Activated CD4-positive, alpha-beta T cell treated with anti-CD3 and anti-CD28 coated beads, Interleukin-2, amount 10 ng/mL, durations not matched to agents 7 days and 5 days (primary cell): Measurements from ENCODE around the gene RAB3IL1. TPM values are rescaled to one million over a fixed set of nuclear protein-coding genes. Genes with fewer than 3 reads are reported as not detected.
"Not testable (repeated sequence)": the region's sequence is repeated elsewhere in the genome, so short reads cannot be mapped to it uniquely, and the experiment has no call there.

ENCODE experiments used
- CTCF ChIA-PET: fragments of 350-600 bp; sonication (Branson Sonifier 250); formaldehyde crosslinking; loops from one replicate; lab custom pipeline; 2021; ENCODE audit warnings: antibody characterized with exemption; lab: Charles Lee
- POLR2A ChIA-PET: fragments of 350-600 bp; sonication (Branson Sonifier 250); formaldehyde crosslinking; loops from one replicate; lab custom pipeline; 2021; ENCODE audit warnings: antibody characterized with exemption; lab: Charles Lee
- DNase-seq: peaks from one replicate; pipeline ENCODE4 v3.0.0-alpha.2; 2020
- H3K27ac Mint-ChIP-seq: one replicate; pipeline ENCODE4 v1.8.0; 2021; ENCODE audit warnings: mild to moderate bottlenecking, moderate library complexity, mixed read lengths
- H3K27me3 Mint-ChIP-seq: one replicate; pipeline ENCODE4 v1.8.0; 2021; ENCODE audit warnings: mixed read lengths
- H3K36me3 Mint-ChIP-seq: one replicate; pipeline ENCODE4 v1.8.0; 2021; ENCODE audit warnings: low read depth, mixed read lengths
- H3K4me1 Mint-ChIP-seq: one replicate; pipeline ENCODE4 v1.8.0; 2021; ENCODE audit warnings: mixed read lengths
- H3K4me3 Mint-ChIP-seq: one replicate; pipeline ENCODE4 v1.8.0; 2021; ENCODE audit warnings: mild to moderate bottlenecking, moderate library complexity, mixed read lengths
- H3K9me3 Mint-ChIP-seq: one replicate; pipeline ENCODE4 v1.8.0; 2021; ENCODE audit warnings: mixed read lengths
- total RNA-seq, 2 experiments: library from RNA; stranded (reverse); gene quantifications; one replicate each; pipeline ENCODE4 v1.2.3, GENCODE V29; 2021

RAB3IL1 gene
- not detected for total RNA-seq

- H3K4me1 Mint-ChIP-seq, result peaks cover 9% of the 10 kb centered on the region
- H3K27me3 Mint-ChIP-seq, result peaks cover 41% of the 10 kb centered on the region
- no peaks in the 10 kb centered on the region for H3K9me3 Mint-ChIP-seq
- H3K36me3 Mint-ChIP-seq, result no peaks in the 10 kb centered on the region
- peak within 1 kb of the TSS; percentile 64 for H3K4me3 Mint-ChIP-seq
- CTCF ChIA-PET, result interaction anchor here (1.0 kb wide), 1 partner anchor 10 kb away, joined by 3 read pairs; no protein-coding TSS in a partner anchor
- POLR2A ChIA-PET, result no interaction called here
- DNase-seq, result no peak
- no peak within 1 kb of the TSS for H3K27ac Mint-ChIP-seq
Measured at GRCh38 chr11:61917334-61918109, at the start of gene RAB3IL1. Gene RAB3IL1 (minus strand): TSS chr11:61917566. CDS start chr11:61917367, 199 bp downstream.

GRCh38 chr11:61966734-61967115 is 49.4 kb upstream of the RAB3IL1 start:
- ChIA-PET POLR2A (no interaction called here), CTCF (interaction anchor here (1.9 kb wide), 1 partner anchor 115 kb away, joined by 7 read pairs; no protein-coding TSS in a partner anchor)
- H3K27ac Mint-ChIP-seq, result peak overlapping the region; percentile 91
- peak overlapping the region; percentile 94 for H3K4me3 Mint-ChIP-seq
- H3K36me3 Mint-ChIP-seq, result peaks cover 38% of the 10 kb centered on the region
- peaks cover 60% of the 10 kb centered on the region for H3K4me1 Mint-ChIP-seq
- no peaks in the 10 kb centered on the region for H3K27me3 Mint-ChIP-seq
- DNase-seq, result peak; percentile 46
- H3K9me3 Mint-ChIP-seq, result no peaks in the 10 kb centered on the region

GRCh38 chr11:61964666-61965271 is 47.4 kb upstream of the RAB3IL1 start:
- H3K27ac Mint-ChIP-seq, H3K27me3 Mint-ChIP-seq, H3K9me3 Mint-ChIP-seq, POLR2A ChIA-PET, DNase-seq: not testable (repeated sequence)
- Mint-ChIP-seq H3K36me3 (peaks cover 36% of the 10 kb centered on the region), H3K4me1 (peaks cover 46% of the 10 kb centered on the region), H3K4me3 (peak overlapping the region; percentile 94)
- CTCF ChIA-PET, result interaction anchor here (0.8 kb wide), 1 partner anchor 17 kb away, joined by 3 read pairs; no protein-coding TSS in a partner anchor

- no peak overlapping the region for H3K27ac Mint-ChIP-seq
- DNase-seq, result no peak
- H3K4me1 Mint-ChIP-seq, result peaks cover 43% of the 10 kb centered on the region
- CTCF ChIA-PET, result interaction anchor here (0.8 to 1.8 kb wide), 2 partner anchors 15 to 16 kb away, joined by 3 to 4 read pairs; no protein-coding TSS in a partner anchor
- H3K36me3 Mint-ChIP-seq, result peaks cover 36% of the 10 kb centered on the region
- POLR2A ChIA-PET, result no interaction called here
- no peaks in the 10 kb centered on the region for H3K9me3 Mint-ChIP-seq
- no peaks in the 10 kb centered on the region for H3K27me3 Mint-ChIP-seq
- peak overlapping the region; percentile 27 for H3K4me3 Mint-ChIP-seq
Measured at GRCh38 chr11:61964058-61964665, 46.8 kb upstream of the RAB3IL1 start.

GRCh38 chr11:61963282-61964057 is 46.1 kb upstream of the RAB3IL1 start:
- H3K36me3 Mint-ChIP-seq, result peaks cover 36% of the 10 kb centered on the region
- peak; percentile 7 for DNase-seq
- H3K4me1 Mint-ChIP-seq, result peaks cover 38% of the 10 kb centered on the region
- H3K9me3 Mint-ChIP-seq, result no peaks in the 10 kb centered on the region
- H3K27me3 Mint-ChIP-seq, result no peaks in the 10 kb centered on the region
- H3K4me3 Mint-ChIP-seq, result peak overlapping the region; percentile 18
- CTCF ChIA-PET, result interaction anchor here (0.7 to 2.4 kb wide), 3 partner anchors 16 kb away, joined by 4 to 9 read pairs (median 4); no protein-coding TSS in a partner anchor
- POLR2A ChIA-PET, result no interaction called here
- peak overlapping the region; percentile 15 for H3K27ac Mint-ChIP-seq

- DNase-seq, result no peak
- ChIA-PET POLR2A (no interaction called here), CTCF (interaction anchor here (1.8 to 2.4 kb wide), 2 partner anchors 16 kb away, joined by 4 to 9 read pairs; no protein-coding TSS in a partner anchor)
- Mint-ChIP-seq H3K4me1 (peaks cover 32% of the 10 kb centered on the region), H3K27ac (no peak overlapping the region), H3K9me3 (no peaks in the 10 kb centered on the region), H3K4me3 (no peak overlapping the region), H3K36me3 (peaks cover 36% of the 10 kb centered on the region), H3K27me3 (no peaks in the 10 kb centered on the region)
Measured at GRCh38 chr11:61963016-61963281, 45.6 kb upstream of the RAB3IL1 start.

- H3K27ac Mint-ChIP-seq, result peak overlapping the region; percentile 20
- CTCF ChIA-PET, result interaction anchor here (1.8 to 2.5 kb wide), 3 partner anchors 15 to 120 kb away, joined by 4 to 10 read pairs (median 9); no protein-coding TSS in a partner anchor
Measured at GRCh38 chr11:61962213-61963015, 45.0 kb upstream of the RAB3IL1 start.

GRCh38 chr11:61961570-61962212 is 44.3 kb upstream of the RAB3IL1 start:
- Mint-ChIP-seq H3K4me1 (peaks cover 31% of the 10 kb centered on the region), H3K4me3 (no peak overlapping the region), H3K27me3 (peaks cover 1% of the 10 kb centered on the region), H3K9me3 (no peaks in the 10 kb centered on the region), H3K36me3 (peaks cover 35% of the 10 kb centered on the region), H3K27ac (no peak overlapping the region)
- no peak for DNase-seq
- CTCF ChIA-PET, result interaction anchor here (0.5 to 2.5 kb wide), 3 partner anchors 14 to 546 kb away, joined by 3 to 10 read pairs (median 9); no protein-coding TSS in a partner anchor
- POLR2A ChIA-PET, result interaction anchor here (0.7 kb wide), 1 partner anchor 496 kb away, joined by 3 read pairs; no protein-coding TSS in a partner anchor

More at GRCh38 chr11:61962213-61963015, 45.0 kb upstream of the RAB3IL1 start:
- no peaks in the 10 kb centered on the region for H3K9me3 Mint-ChIP-seq
- H3K4me1 Mint-ChIP-seq, result peaks cover 31% of the 10 kb centered on the region
- no peak overlapping the region for H3K4me3 Mint-ChIP-seq
- H3K27me3 Mint-ChIP-seq, result no peaks in the 10 kb centered on the region
- POLR2A ChIA-PET, result no interaction called here
- peaks cover 36% of the 10 kb centered on the region for H3K36me3 Mint-ChIP-seq
- no peak for DNase-seq

- ChIA-PET CTCF (interaction anchor here (0.6 to 2.5 kb wide), 4 partner anchors 9 to 122 kb away, joined by 3 to 10 read pairs (median 6); no protein-coding TSS in a partner anchor), POLR2A (no interaction called here)
- H3K9me3 Mint-ChIP-seq, result no peaks in the 10 kb centered on the region
- no peak overlapping the region for H3K4me3 Mint-ChIP-seq
- H3K27me3 Mint-ChIP-seq, result peaks cover 13% of the 10 kb centered on the region
- peaks cover 27% of the 10 kb centered on the region for H3K36me3 Mint-ChIP-seq
- peaks cover 33% of the 10 kb centered on the region for H3K4me1 Mint-ChIP-seq
- H3K27ac Mint-ChIP-seq, result no peak overlapping the region
- peak; percentile 3 for DNase-seq
Measured at GRCh38 chr11:61960532-61960931, 43.2 kb upstream of the RAB3IL1 start.

GRCh38 chr11:61959678-61960077 is 42.3 kb upstream of the RAB3IL1 start:
- DNase-seq, result no peak
- peaks cover 18% of the 10 kb centered on the region for H3K27me3 Mint-ChIP-seq
- CTCF ChIA-PET, result interaction anchor here (0.6 to 1.5 kb wide), 3 partner anchors 9 to 443 kb away, joined by 3 to 5 read pairs (median 3); no protein-coding TSS in a partner anchor
- peaks cover 26% of the 10 kb centered on the region for H3K4me1 Mint-ChIP-seq
- H3K36me3 Mint-ChIP-seq, result peaks cover 18% of the 10 kb centered on the region
- no peak overlapping the region for H3K27ac Mint-ChIP-seq
- no peak overlapping the region for H3K4me3 Mint-ChIP-seq
- no peaks in the 10 kb centered on the region for H3K9me3 Mint-ChIP-seq
- POLR2A ChIA-PET, result no interaction called here

GRCh38 chr11:61959114-61959513 is 41.7 kb upstream of the RAB3IL1 start:
- CTCF ChIA-PET, result interaction anchor here (0.6 to 1.5 kb wide), 3 partner anchors 10 to 443 kb away, joined by 3 to 5 read pairs (median 3); no protein-coding TSS in a partner anchor
- no peak overlapping the region for H3K4me3 Mint-ChIP-seq
- H3K27me3 Mint-ChIP-seq, result peaks cover 24% of the 10 kb centered on the region
- H3K36me3 Mint-ChIP-seq, result peaks cover 13% of the 10 kb centered on the region
- POLR2A ChIA-PET, result no interaction called here
- H3K9me3 Mint-ChIP-seq, result no peaks in the 10 kb centered on the region
- DNase-seq, result no peak
- peaks cover 20% of the 10 kb centered on the region for H3K4me1 Mint-ChIP-seq
- H3K27ac Mint-ChIP-seq, result no peak overlapping the region
